HCT116 (cell line): Measurements from ENCODE around the gene PRAMEF1. TPM values are rescaled to one million over a fixed set of nuclear protein-coding genes. Genes with fewer than 3 reads are reported as not detected.

Experiments
- ATAC-seq: fragments of 200-7000 bp; cut with Tn5 transposase; 2 replicates; pipeline ENCODE4 v1.9.1; 2020; ENCODE audit warnings: mild to moderate bottlenecking, moderate library complexity
- BruUV-seq: library from RNA; stranded (reverse); fragments of 400-500 nt; replicated peaks from 2 replicates; lab custom pipeline; 2021; lab: Mats Ljungman, UMichigan
- CTCF ChIA-PET: fragments of 300-600 bp; sonication (Branson Sonifier 250); formaldehyde crosslinking; loops from one replicate; lab custom pipeline; 2021; ENCODE audit warnings: antibody characterized with exemption; lab: Charles Lee
- POLR2A ChIA-PET: fragments of 300-600, 350-600 bp; sonication (Branson Sonifier 250); formaldehyde crosslinking; loops from one replicate; lab custom pipeline; 2021; ENCODE audit warnings: antibody characterized with exemption; lab: Charles Lee
- RAD21 ChIA-PET, 2 experiments: fragments of 300-600 bp; sonication (Branson Sonifier 250); formaldehyde crosslinking; loops; one replicate each; lab custom pipeline; 2023; ENCODE audit warnings: low total read pairs in 2 of 2; ENCODE audit not compliant: uncharacterized antibody in 2 of 2, unreplicated experiment in 2 of 2, low non-redundant PET in 1 of 2; lab: Charles Lee
- DNase-seq: peaks from one replicate; pipeline ENCODE4 v3.0.0-alpha.2; 2010; ENCODE audit warnings: low read depth, low spot score
- H2AFZ ChIP-seq: fragments of 200-600 bp; shearing (Covaris generic), sonication (generic); 2 replicates; pipeline ENCODE4 v1.6.1; 2017; ENCODE audit warnings: low read depth, mixed run types, mixed read lengths, antibody characterized with exemption, low read length; ENCODE audit not compliant: poor library complexity, severe bottlenecking
- H3K27ac ChIP-seq: 2 replicates; pipeline ENCODE4 v1.5.1; 2012; ENCODE audit warnings: low read depth, low read length
- H3K27me3 ChIP-seq: fragments of 200-600 bp; sonication (generic); 2 replicates; pipeline ENCODE4 v1.6.1; 2016; ENCODE audit warnings: mixed run types, low read length, mixed read lengths; ENCODE audit not compliant: insufficient read depth
- H3K36me3 ChIP-seq, 2 experiments: fragments of 200-500 bp in 1 of 2; fragments of 200-600 bp in 1 of 2; sonication (Bioruptor generic) in 1 of 2; sonication (generic) in 1 of 2; 2 replicates each; pipeline versions ENCODE4 v1.5.1 to v1.6.1; 2014 to 2016; ENCODE audit warnings: low read length in 2 of 2, inconsistent platforms in 1 of 2, mixed read lengths in 1 of 2, mixed run types in 1 of 2; ENCODE audit not compliant: insufficient read depth in 2 of 2, control insufficient read depth in 1 of 2
- H3K4me1 ChIP-seq, 2 experiments: fragments of 200-600 bp in 1 of 2; sonication (generic) in 1 of 2; 2 replicates each; pipeline versions ENCODE4 v1.5.1 to v1.6.1; 2012 to 2017; ENCODE audit warnings: low read length in 2 of 2, inconsistent platforms in 1 of 2, mild to moderate bottlenecking in 1 of 2, mixed read lengths in 1 of 2, mixed run types in 1 of 2, moderate library complexity in 1 of 2; ENCODE audit not compliant: insufficient read depth in 2 of 2, control insufficient read depth in 1 of 2
- H3K4me2 ChIP-seq: fragments of 200-600 bp; sonication (generic); 2 replicates; pipeline ENCODE4 v1.6.1; 2017; ENCODE audit warnings: mixed run types, low read length, mixed read lengths
- H3K4me3 ChIP-seq, 2 experiments: fragments of 200-600 bp in 1 of 2; sonication (generic) in 1 of 2; replicated peaks in 1 of 2; 2 replicates each; pipeline ENCODE4 v1.5.1; 2011 to 2016; ENCODE audit warnings: low read length in 2 of 2, control low read depth in 1 of 2, low read depth in 1 of 2, mild to moderate bottlenecking in 1 of 2, mixed read lengths in 1 of 2, mixed run types in 1 of 2
- H3K79me2 ChIP-seq: fragments of 200-600 bp; sonication (generic); 2 replicates; pipeline ENCODE4 v1.6.1; 2017; ENCODE audit warnings: mild to moderate bottlenecking, mixed run types, low read length, moderate library complexity, mixed read lengths; ENCODE audit not compliant: insufficient read depth
- H3K9ac ChIP-seq: fragments of 200-600 bp; sonication (generic); 2 replicates; pipeline ENCODE4 v1.6.1; 2016; ENCODE audit warnings: low read length, mixed read lengths
- H3K9me2 ChIP-seq: fragments of 200-600 bp; sonication (generic), shearing (Covaris generic); 2 replicates; pipeline ENCODE4 v1.6.1; 2017; ENCODE audit warnings: mixed run types, mild to moderate bottlenecking, moderate library complexity; ENCODE audit not compliant: insufficient read depth
- H3K9me3 ChIP-seq, 2 experiments: fragments of 200-500 bp in 1 of 2; fragments of 200-600 bp in 1 of 2; sonication (Bioruptor generic) in 1 of 2; sonication (generic) in 1 of 2; 2 replicates each; pipeline ENCODE4 v1.6.1; 2014 to 2017; ENCODE audit warnings: low read length in 2 of 2, mixed read lengths in 2 of 2, inconsistent platforms in 1 of 2, low read depth in 1 of 2, mild to moderate bottlenecking in 1 of 2, mixed run types in 1 of 2, moderate library complexity in 1 of 2; ENCODE audit not compliant: control insufficient read depth in 1 of 2, insufficient read depth in 1 of 2
- H4K20me1 ChIP-seq: fragments of 200-600 bp; sonication (generic), shearing (Covaris generic); 2 replicates; pipeline ENCODE4 v1.6.1; 2017; ENCODE audit warnings: mixed run types, mild to moderate bottlenecking, moderate library complexity; ENCODE audit not compliant: insufficient read depth
- CEBPB ChIP-seq: IDR thresholded peaks from 2 replicates; pipeline ENCODE4 v1.6.1; 2012; ENCODE audit warnings: low read depth
- CTCF ChIP-seq, 3 experiments: fragments of 200-600 bp in 1 of 3; sonication (generic) in 1 of 3; IDR thresholded peaks in 2 of 3; conservative IDR thresholded peaks in 1 of 3; 2 replicates each; pipeline ENCODE4 v1.5.1; 2012 to 2017; ENCODE audit warnings: low read depth in 2 of 3, low read length in 2 of 3, antibody characterized with exemption in 1 of 3, borderline replicate concordance in 1 of 3, control low read depth in 1 of 3, mild to moderate bottlenecking in 1 of 3, mixed read lengths in 1 of 3, mixed run types in 1 of 3, moderate library complexity in 1 of 3; ENCODE audit not compliant: insufficient read depth in 1 of 3
- ELF1 ChIP-seq: IDR thresholded peaks from 2 replicates; pipeline ENCODE4 v1.6.1; 2012; ENCODE audit warnings: low read depth, borderline replicate concordance
- EZH2phosphoT487 ChIP-seq: fragments of 200-600 bp; IDR thresholded peaks from 2 replicates; pipeline ENCODE4 v1.6.1; 2018; ENCODE audit warnings: antibody characterized with exemption, borderline replicate concordance
- ZFX ChIP-seq: fragments of 450-650 bp; IDR thresholded peaks from 2 replicates; pipeline ENCODE4 v1.6.1; 2017
- intact Hi-C: fragments of 100-400 bp; cut with micrococcal nuclease; formaldehyde crosslinking; loops from 2 replicates; pipeline ENCODE4 v1.10.0; 2022
- total RNA-seq: library from RNA; stranded (reverse); gene quantifications from one replicate; pipeline ENCODE4 v1.2.1, GENCODE V29; 2021; ENCODE audit not compliant: unreplicated experiment

PRAMEF1 gene
- total RNA-seq, 1 experiment from 2014 or later, result not detected

DNA sequence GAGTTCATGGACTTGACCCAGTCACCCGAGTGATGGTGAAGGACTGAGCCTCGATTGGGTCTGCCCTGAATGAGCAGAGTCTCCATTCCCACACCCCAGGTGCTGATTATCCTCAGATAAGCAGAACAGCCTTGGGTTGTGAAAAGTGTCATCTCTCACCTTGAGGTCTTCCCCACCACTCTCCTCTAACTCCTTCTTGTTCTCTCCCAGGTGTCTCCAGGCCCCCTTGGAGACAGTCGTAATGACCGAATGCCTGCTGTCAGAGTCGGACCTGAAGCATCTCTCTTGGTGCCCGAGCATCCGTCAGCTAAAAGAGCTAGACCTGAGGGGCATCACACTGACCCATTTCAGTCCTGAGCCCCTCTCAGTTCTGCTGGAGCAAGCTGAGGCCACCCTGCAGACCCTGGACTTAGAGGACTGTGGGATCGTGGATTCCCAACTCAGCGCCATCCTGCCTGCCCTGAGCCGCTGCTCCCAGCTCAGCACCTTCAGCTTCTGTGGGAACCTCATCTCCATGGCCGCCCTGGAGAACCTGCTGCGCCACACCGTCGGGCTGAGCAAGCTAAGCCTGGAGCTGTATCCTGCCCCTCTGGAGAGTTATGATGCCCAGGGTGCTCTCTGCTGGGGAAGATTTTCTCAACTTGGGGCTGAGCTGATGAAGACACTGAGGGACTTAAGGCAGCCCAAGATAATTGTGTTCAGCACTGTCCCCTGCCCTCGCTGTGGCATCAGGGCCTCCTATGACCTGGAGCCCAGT lies 14.2 kb upstream of the PRAMEF1 start:
- no TSS peak for BruUV-seq
- intact Hi-C loops, result loop anchor here (5.0 to 10.0 kb wide), 2 partner anchors 465 to 502 kb away; no protein-coding TSS in a partner anchor

More for the DNA sequence above, 14.2 kb upstream of the PRAMEF1 start:
- ChIA-PET POLR2A (no interaction called here), RAD21 (no interaction called here), CTCF (no interaction called here)
- no peak overlapping the region for H3K4me2 ChIP-seq
- no peaks in the 10 kb centered on the region for H3K79me2 ChIP-seq
- H4K20me1 ChIP-seq, result no peaks in the 10 kb centered on the region
- no peak overlapping the region for H3K4me3 ChIP-seq
- H3K4me1 ChIP-seq, result no peaks in the 10 kb centered on the region
- TF ChIP-seq EZH2phosphoT487 (no peak), ZFX (no peak), CEBPB (no peak), ELF1 (no peak), CTCF (IDR thresholded peaks at IDR 0.05 in 2 of 3, conservative IDR thresholded peaks at IDR 0.05 in 1 of 3; ENCODE audit: borderline replicate concordance in 1 of 3, insufficient read depth in 1 of 3, low read depth in 2 of 3, low read length in 2 of 3) (no peak)
- no peak overlapping the region for H2AFZ ChIP-seq
- no peaks in the 10 kb centered on the region for H3K36me3 ChIP-seq
- no peak overlapping the region for H3K9ac ChIP-seq
- H3K27me3 ChIP-seq, result no peaks in the 10 kb centered on the region
- H3K9me3 ChIP-seq, result no peaks in the 10 kb centered on the region
- DNase-seq (no peak), ATAC-seq (no peak)
- H3K27ac ChIP-seq, result no peak overlapping the region
- no peaks in the 10 kb centered on the region for H3K9me2 ChIP-seq
